ENCODE measurements around the gene WBP2. TPM values are rescaled to one million over a fixed set of nuclear protein-coding genes. Genes with fewer than 3 reads are reported as not detected.
"Not testable (repeated sequence)": the region's sequence is repeated elsewhere in the genome, so short reads cannot be mapped to it uniquely, and the experiment has no call there.

The WBP2 gene
- total RNA-seq, 2 donors from 2014 or later, result 74.3 to 82.7 TPM

- peaks cover 41% of the 10 kb centered on the region for H3K36me3 Mint-ChIP-seq (ENCODE audit: low read depth)
- no peak overlapping the region for H3K27ac ChIP-seq (ENCODE audit: low read depth, low read length)
- no peak for TF ChIP-seq CTCF (conservative IDR thresholded peaks at IDR 0.05)
- no peaks in the 10 kb centered on the region for H3K9me3 Mint-ChIP-seq
- H3K4me1 Mint-ChIP-seq, result no peaks in the 10 kb centered on the region
- H3K9me3 ChIP-seq (ENCODE audit: control insufficient read depth, low read length), result no peaks in the 10 kb centered on the region
- no peak overlapping the region for H3K27ac Mint-ChIP-seq
- WGBS, 2 experiments (ENCODE audit: insufficient coverage in 1 of 2, insufficient read length in 1 of 2), result 91 to 97% methylated on average over 13 to 24 of the region's 24 CpGs
- no peak for DNase-seq
- H3K4me3 ChIP-seq (ENCODE audit: low read length), result no peak overlapping the region
- no peak overlapping the region for H3K9ac ChIP-seq (ENCODE audit: extremely low read depth, low read length, poor library complexity, severe bottlenecking)
- no peaks in the 10 kb centered on the region for H3K27me3 ChIP-seq (ENCODE audit: control insufficient read depth, insufficient read depth, low read length, poor library complexity, severe bottlenecking)
- no peaks in the 10 kb centered on the region for H3K27me3 Mint-ChIP-seq (ENCODE audit: insufficient read depth)
- H3K36me3 ChIP-seq (ENCODE audit: control insufficient read depth, insufficient read depth, low read length), result peaks cover 60% of the 10 kb centered on the region
- H3K4me1 ChIP-seq (ENCODE audit: control insufficient read depth, insufficient read depth, low read length), result no peaks in the 10 kb centered on the region
- no peak overlapping the region for H3K4me3 Mint-ChIP-seq
Measured at GRCh38 chr17:75813081-75814020, 41.8 kb downstream of the WBP2 start.

GRCh38 chr17:75812096-75813013 is 42.8 kb downstream of the WBP2 start:
- Histone ChIP-seq H3K27ac (ENCODE audit: low read depth, low read length) (no peak overlapping the region), H3K4me3 (ENCODE audit: low read length) (no peak overlapping the region), H3K27me3 (ENCODE audit: control insufficient read depth, insufficient read depth, low read length, poor library complexity, severe bottlenecking) (no peaks in the 10 kb centered on the region), H3K9ac (ENCODE audit: extremely low read depth, low read length, poor library complexity, severe bottlenecking) (no peak overlapping the region), H3K4me1 (ENCODE audit: control insufficient read depth, insufficient read depth, low read length) (no peaks in the 10 kb centered on the region), H3K36me3 (ENCODE audit: control insufficient read depth, insufficient read depth, low read length) (peaks cover 53% of the 10 kb centered on the region), H3K9me3 (ENCODE audit: control insufficient read depth, low read length) (no peaks in the 10 kb centered on the region)
- 94 to 96% methylated on average over 18 to 27 of the region's 27 CpGs for WGBS, 2 experiments (ENCODE audit: insufficient coverage in 1 of 2, insufficient read length in 1 of 2)
- H3K4me3 Mint-ChIP-seq, result no peak overlapping the region
- no peak for TF ChIP-seq CTCF (conservative IDR thresholded peaks at IDR 0.05)
- no peak overlapping the region for H3K27ac Mint-ChIP-seq
- peaks cover 37% of the 10 kb centered on the region for H3K36me3 Mint-ChIP-seq (ENCODE audit: low read depth)
- H3K4me1 Mint-ChIP-seq, result no peaks in the 10 kb centered on the region
- no peaks in the 10 kb centered on the region for H3K9me3 Mint-ChIP-seq
- peak; percentile 47 for DNase-seq
- no peaks in the 10 kb centered on the region for H3K27me3 Mint-ChIP-seq (ENCODE audit: insufficient read depth)

GRCh38 chr17:75811174-75811573 is 44.0 kb downstream of the WBP2 start:
- Histone ChIP-seq H3K27ac (ENCODE audit: low read depth, low read length) (no peak overlapping the region), H3K4me3 (ENCODE audit: low read length) (no peak overlapping the region), H3K4me1 (ENCODE audit: control insufficient read depth, insufficient read depth, low read length) (no peaks in the 10 kb centered on the region), H3K9ac (ENCODE audit: extremely low read depth, low read length, poor library complexity, severe bottlenecking) (no peak overlapping the region), H3K27me3 (ENCODE audit: control insufficient read depth, insufficient read depth, low read length, poor library complexity, severe bottlenecking) (no peaks in the 10 kb centered on the region), H3K36me3 (ENCODE audit: control insufficient read depth, insufficient read depth, low read length) (peaks cover 46% of the 10 kb centered on the region), H3K9me3 (ENCODE audit: control insufficient read depth, low read length) (no peaks in the 10 kb centered on the region)
- no peak for TF ChIP-seq CTCF (conservative IDR thresholded peaks at IDR 0.05)
- H3K36me3 Mint-ChIP-seq (ENCODE audit: low read depth), result peaks cover 27% of the 10 kb centered on the region
- no peaks in the 10 kb centered on the region for H3K9me3 Mint-ChIP-seq
- no peak overlapping the region for H3K27ac Mint-ChIP-seq
- H3K4me1 Mint-ChIP-seq, result no peaks in the 10 kb centered on the region
- H3K27me3 Mint-ChIP-seq (ENCODE audit: insufficient read depth), result no peaks in the 10 kb centered on the region
- 95% methylated on average over 7 of the region's 7 CpGs for WGBS, 2 experiments (ENCODE audit: insufficient coverage in 1 of 2, insufficient read length in 1 of 2)
- H3K4me3 Mint-ChIP-seq, result no peak overlapping the region
- no peak for DNase-seq

- H3K4me1 ChIP-seq (ENCODE audit: control insufficient read depth, insufficient read depth, low read length); H3K27ac ChIP-seq (ENCODE audit: low read depth, low read length); DNase-seq; H3K4me3 Mint-ChIP-seq; H3K9me3 ChIP-seq (ENCODE audit: control insufficient read depth, low read length); H3K9me3 Mint-ChIP-seq; H3K27ac Mint-ChIP-seq; H3K9ac ChIP-seq (ENCODE audit: extremely low read depth, low read length, poor library complexity, severe bottlenecking); H3K27me3 ChIP-seq (ENCODE audit: control insufficient read depth, insufficient read depth, low read length, poor library complexity, severe bottlenecking); H3K4me1 Mint-ChIP-seq; H3K4me3 ChIP-seq (ENCODE audit: low read length); H3K27me3 Mint-ChIP-seq (ENCODE audit: insufficient read depth): not testable (repeated sequence)
- 94% methylated on average over 11 of the region's 11 CpGs for WGBS, 2 experiments (ENCODE audit: insufficient coverage in 1 of 2, insufficient read length in 1 of 2)
- peaks cover 46% of the 10 kb centered on the region for H3K36me3 ChIP-seq (ENCODE audit: control insufficient read depth, insufficient read depth, low read length)
- peaks cover 24% of the 10 kb centered on the region for H3K36me3 Mint-ChIP-seq (ENCODE audit: low read depth)
Measured at GRCh38 chr17:75810756-75811155, 44.4 kb downstream of the WBP2 start.
